ENCODE measurements around the gene MYO18A.

GRCh38 chr17:29073520-29073919, 106.7 kb downstream of the MYO18A start:
- TF ChIP-seq, protein P1, sequence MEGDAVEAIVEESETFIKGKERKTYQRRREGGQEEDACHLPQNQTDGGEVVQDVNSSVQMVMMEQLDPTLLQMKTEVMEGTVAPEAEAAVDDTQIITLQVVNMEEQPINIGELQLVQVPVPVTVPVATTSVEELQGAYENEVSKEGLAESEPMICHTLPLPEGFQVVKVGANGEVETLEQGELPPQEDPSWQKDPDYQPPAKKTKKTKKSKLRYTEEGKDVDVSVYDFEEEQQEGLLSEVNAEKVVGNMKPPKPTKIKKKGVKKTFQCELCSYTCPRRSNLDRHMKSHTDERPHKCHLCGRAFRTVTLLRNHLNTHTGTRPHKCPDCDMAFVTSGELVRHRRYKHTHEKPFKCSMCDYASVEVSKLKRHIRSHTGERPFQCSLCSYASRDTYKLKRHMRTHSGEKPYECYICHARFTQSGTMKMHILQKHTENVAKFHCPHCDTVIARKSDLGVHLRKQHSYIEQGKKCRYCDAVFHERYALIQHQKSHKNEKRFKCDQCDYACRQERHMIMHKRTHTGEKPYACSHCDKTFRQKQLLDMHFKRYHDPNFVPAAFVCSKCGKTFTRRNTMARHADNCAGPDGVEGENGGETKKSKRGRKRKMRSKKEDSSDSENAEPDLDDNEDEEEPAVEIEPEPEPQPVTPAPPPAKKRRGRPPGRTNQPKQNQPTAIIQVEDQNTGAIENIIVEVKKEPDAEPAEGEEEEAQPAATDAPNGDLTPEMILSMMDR (IDR thresholded peaks at IDR 0.05): no peak
- no peak for TF ChIP-seq POLR2A (IDR thresholded peaks at IDR 0.05; ENCODE audit: low read depth)

Data from esophagus muscularis mucosa (tissue), 3 donors.